Stimulated activated naive B cell treated with anti-CD40 and anti-IgM and Interleukin-4, amounts not matched to agents 10 μg/mL and 1 μg/mL and 100 μg/mL, for 72 hours (primary cell): ENCODE measurements around the gene EDEM2.
"Not testable (repeated sequence)": the region's sequence is repeated elsewhere in the genome, so short reads cannot be mapped to it uniquely, and the experiment has no call there.

ENCODE experiments used
- ATAC-seq, 2 donors: fragments of 150-1000 bp; cut with Tn5 transposase; replicated peaks; 2 replicates each; pipeline ENCODE4 v1.10.0; 2021; ENCODE audit warnings: moderate library complexity in 1 of 2
- DNase-seq: peaks from one replicate; pipeline ENCODE4 v3.0.0; 2021
- H3K27ac Mint-ChIP-seq: one replicate; pipeline ENCODE4 v1.8.0; 2022; ENCODE audit warnings: mild to moderate bottlenecking, mixed read lengths
- H3K27me3 Mint-ChIP-seq, 2 donors: one replicate each; pipeline ENCODE4 v1.8.0; 2022; ENCODE audit warnings: mixed read lengths in 2 of 2
- H3K36me3 Mint-ChIP-seq, 2 donors: one replicate each; pipeline ENCODE4 v1.8.0; 2022; ENCODE audit warnings: mixed read lengths in 2 of 2, mild to moderate bottlenecking in 1 of 2
- H3K4me1 Mint-ChIP-seq, 2 donors: one replicate each; pipeline ENCODE4 v1.8.0; 2022; ENCODE audit warnings: mixed read lengths in 2 of 2, mild to moderate bottlenecking in 1 of 2
- H3K4me3 Mint-ChIP-seq, 2 donors: one replicate each; pipeline ENCODE4 v1.8.0; 2022; ENCODE audit warnings: mild to moderate bottlenecking in 2 of 2, mixed read lengths in 2 of 2, moderate library complexity in 1 of 2
- H3K9me3 Mint-ChIP-seq, 2 donors: one replicate each; pipeline ENCODE4 v1.8.0; 2022; ENCODE audit warnings: mixed read lengths in 2 of 2, mild to moderate bottlenecking in 1 of 2

EDEM2 gene

GRCh38 chr20:35125753-35126152 lies 21.4 kb downstream of the EDEM2 start:
- Mint-ChIP-seq H3K4me3 (no peak overlapping the region), H3K27ac (no peak overlapping the region), H3K4me1 (no peaks in the 10 kb centered on the region), H3K9me3 (no peaks in the 10 kb centered on the region), H3K36me3 (peaks cover 23 to 40% of the 10 kb centered on the region in 2 donors), H3K27me3 (no peaks in the 10 kb centered on the region)
- ATAC-seq (no peak), DNase-seq (no peak)

- H3K36me3 Mint-ChIP-seq = peaks cover 36 to 57% of the 10 kb centered on the region in 2 donors
- no peak overlapping the region for H3K4me3 Mint-ChIP-seq
- no peak for ATAC-seq
- H3K27me3 Mint-ChIP-seq = no peaks in the 10 kb centered on the region
- DNase-seq = no peak
- H3K4me1 Mint-ChIP-seq = peaks cover 0 to 6% of the 10 kb centered on the region in 2 donors
- no peaks in the 10 kb centered on the region for H3K9me3 Mint-ChIP-seq
- H3K27ac Mint-ChIP-seq = no peak overlapping the region
These were observed 24.3 kb downstream of the EDEM2 start for GRCh38 chr20:35122756-35123405.

GRCh38 chr20:35121186-35121585 lies 25.9 kb downstream of the EDEM2 start:
- DNase-seq (no peak), ATAC-seq (no peak)
- no peaks in the 10 kb centered on the region for H3K27me3 Mint-ChIP-seq
- H3K4me1 Mint-ChIP-seq = peaks cover 0 to 6% of the 10 kb centered on the region in 2 donors
- no peak overlapping the region for H3K4me3 Mint-ChIP-seq
- peaks cover 34 to 55% of the 10 kb centered on the region in 2 donors for H3K36me3 Mint-ChIP-seq
- no peaks in the 10 kb centered on the region for H3K9me3 Mint-ChIP-seq
- H3K27ac Mint-ChIP-seq = peak overlapping the region; percentile 5

- DNase-seq (no peak), ATAC-seq (peak; percentile 51 to 73)
- Mint-ChIP-seq H3K4me3 (no peak overlapping the region), H3K9me3 (no peaks in the 10 kb centered on the region), H3K4me1 (peaks cover 0 to 6% of the 10 kb centered on the region in 2 donors), H3K27ac (peak overlapping the region; percentile 89), H3K36me3 (peaks cover 34 to 58% of the 10 kb centered on the region in 2 donors), H3K27me3 (no peaks in the 10 kb centered on the region)
These were observed 27.0 kb downstream of the EDEM2 start for GRCh38 chr20:35120012-35120701.

GRCh38 chr20:35117629-35118028 lies 29.5 kb downstream of the EDEM2 start:
- Mint-ChIP-seq H3K27me3 (no peaks in the 10 kb centered on the region), H3K36me3 (peaks cover 39 to 50% of the 10 kb centered on the region in 2 donors), H3K27ac (no peak overlapping the region), H3K4me3 (no peak overlapping the region), H3K9me3 (no peaks in the 10 kb centered on the region), H3K4me1 (peaks cover 0 to 6% of the 10 kb centered on the region in 2 donors)
- DNase-seq = no peak
- no peak for ATAC-seq

GRCh38 chr20:35117196-35117595 lies 29.9 kb downstream of the EDEM2 start:
- H3K36me3 Mint-ChIP-seq = peaks cover 39 to 48% of the 10 kb centered on the region in 2 donors
- DNase-seq = no peak
- H3K27me3 Mint-ChIP-seq = no peaks in the 10 kb centered on the region

GRCh38 chr20:35116258-35116657 lies 30.9 kb downstream of the EDEM2 start:
- Mint-ChIP-seq H3K4me1 (peaks cover 0 to 6% of the 10 kb centered on the region in 2 donors), H3K27me3 (no peaks in the 10 kb centered on the region), H3K27ac (peak overlapping the region; percentile 53), H3K36me3 (peaks cover 37 to 46% of the 10 kb centered on the region in 2 donors), H3K9me3 (no peaks in the 10 kb centered on the region), H3K4me3 (no peak overlapping the region)
- ATAC-seq (no peak), DNase-seq (no peak)

More at GRCh38 chr20:35117196-35117595, 29.9 kb downstream of the EDEM2 start:
- ATAC-seq = no peak
- Mint-ChIP-seq H3K4me3 (no peak overlapping the region), H3K4me1 (peaks cover 0 to 6% of the 10 kb centered on the region in 2 donors), H3K27ac (no peak overlapping the region), H3K9me3 (no peaks in the 10 kb centered on the region)

GRCh38 chr20:35115606-35116005 lies 31.5 kb downstream of the EDEM2 start:
- no peak for DNase-seq
- no peak overlapping the region for H3K4me3 Mint-ChIP-seq
- ATAC-seq = no peak
- no peaks in the 10 kb centered on the region for H3K27me3 Mint-ChIP-seq
- no peaks in the 10 kb centered on the region for H3K9me3 Mint-ChIP-seq
- H3K27ac Mint-ChIP-seq = no peak overlapping the region
- peaks cover 0 to 5% of the 10 kb centered on the region in 2 donors for H3K4me1 Mint-ChIP-seq
- peaks cover 33 to 45% of the 10 kb centered on the region in 2 donors for H3K36me3 Mint-ChIP-seq

- H3K27ac Mint-ChIP-seq, DNase-seq, H3K27me3 Mint-ChIP-seq, ATAC-seq, H3K9me3 Mint-ChIP-seq, H3K4me1 Mint-ChIP-seq, H3K4me3 Mint-ChIP-seq: not testable (repeated sequence)
- peaks cover 23 to 28% of the 10 kb centered on the region in 2 donors for H3K36me3 Mint-ChIP-seq
These were observed 34.9 kb downstream of the EDEM2 start for GRCh38 chr20:35112276-35112675.

- H3K27ac Mint-ChIP-seq = no peak overlapping the region
- H3K36me3 Mint-ChIP-seq = peaks cover 21 to 25% of the 10 kb centered on the region in 2 donors
- no peaks in the 10 kb centered on the region for H3K9me3 Mint-ChIP-seq
- ATAC-seq (no peak), DNase-seq (no peak)
- H3K27me3 Mint-ChIP-seq = no peaks in the 10 kb centered on the region
- no peak overlapping the region for H3K4me3 Mint-ChIP-seq
- H3K4me1 Mint-ChIP-seq = no peaks in the 10 kb centered on the region
These were observed 35.8 kb downstream of the EDEM2 start for GRCh38 chr20:35111141-35111888.

GRCh38 chr20:35108921-35109320 lies 38.2 kb downstream of the EDEM2 start:
- Mint-ChIP-seq H3K4me1 (no peaks in the 10 kb centered on the region), H3K4me3 (no peak overlapping the region), H3K27me3 (no peaks in the 10 kb centered on the region), H3K36me3 (peaks cover 5 to 7% of the 10 kb centered on the region in 2 donors), H3K27ac (no peak overlapping the region), H3K9me3 (no peaks in the 10 kb centered on the region)
- no peak for DNase-seq
- ATAC-seq = no peak

- DNase-seq = no peak
- no peaks in the 10 kb centered on the region for H3K9me3 Mint-ChIP-seq
- H3K27me3 Mint-ChIP-seq = no peaks in the 10 kb centered on the region
- no peak for ATAC-seq
- H3K4me3 Mint-ChIP-seq = no peak overlapping the region
- H3K36me3 Mint-ChIP-seq = peaks cover 3 to 5% of the 10 kb centered on the region in 2 donors
- no peaks in the 10 kb centered on the region for H3K4me1 Mint-ChIP-seq
- H3K27ac Mint-ChIP-seq = no peak overlapping the region
These were observed 40.2 kb downstream of the EDEM2 start for GRCh38 chr20:35106827-35107380.

GRCh38 chr20:35104685-35105295 lies 42.3 kb downstream of the EDEM2 start:
- Mint-ChIP-seq H3K27ac (no peak overlapping the region), H3K4me1 (peaks cover 5 to 7% of the 10 kb centered on the region in 2 donors), H3K36me3 (peaks cover 0 to 3% of the 10 kb centered on the region in 2 donors), H3K4me3 (no peak overlapping the region), H3K27me3 (peaks cover 7 to 10% of the 10 kb centered on the region in 2 donors), H3K9me3 (no peaks in the 10 kb centered on the region)
- ATAC-seq (no peak), DNase-seq (no peak)

GRCh38 chr20:35101620-35102019 lies 45.5 kb downstream of the EDEM2 start:
- H3K36me3 Mint-ChIP-seq = peaks cover 0 to 3% of the 10 kb centered on the region in 2 donors
- H3K27me3 Mint-ChIP-seq = peaks cover 7 to 10% of the 10 kb centered on the region in 2 donors
- H3K4me3 Mint-ChIP-seq = no peak overlapping the region
- H3K27ac Mint-ChIP-seq = peak overlapping the region; percentile 7
- peaks cover 5 to 7% of the 10 kb centered on the region in 2 donors for H3K4me1 Mint-ChIP-seq
- ATAC-seq (no peak), DNase-seq (no peak)
- no peaks in the 10 kb centered on the region for H3K9me3 Mint-ChIP-seq
